ENCODE data around the gene ERICH6B. TPM values are rescaled to one million over a fixed set of nuclear protein-coding genes. Genes with fewer than 3 reads are reported as not detected.
"Not testable (repeated sequence)": the region's sequence is repeated elsewhere in the genome, so short reads cannot be mapped to it uniquely, and the experiment has no call there.

ERICH6B gene
- total RNA-seq: not detected
- not detected for polyA plus RNA-seq
- long read RNA-seq, donor 1: 0 reads
- long read RNA-seq, donor 2: 0 reads
- long read RNA-seq, donor 3: 0 reads
- long read RNA-seq, donor 4: 0 reads
- long read RNA-seq, donor 5: 0 reads
- long read RNA-seq, donor 6: 0 reads
- long read RNA-seq, donor 7: 0 reads
- long read RNA-seq, donor 8: 0 reads
- long read RNA-seq, donor 9: 0 reads
- long read RNA-seq, donor 10: 0 reads

DNA sequence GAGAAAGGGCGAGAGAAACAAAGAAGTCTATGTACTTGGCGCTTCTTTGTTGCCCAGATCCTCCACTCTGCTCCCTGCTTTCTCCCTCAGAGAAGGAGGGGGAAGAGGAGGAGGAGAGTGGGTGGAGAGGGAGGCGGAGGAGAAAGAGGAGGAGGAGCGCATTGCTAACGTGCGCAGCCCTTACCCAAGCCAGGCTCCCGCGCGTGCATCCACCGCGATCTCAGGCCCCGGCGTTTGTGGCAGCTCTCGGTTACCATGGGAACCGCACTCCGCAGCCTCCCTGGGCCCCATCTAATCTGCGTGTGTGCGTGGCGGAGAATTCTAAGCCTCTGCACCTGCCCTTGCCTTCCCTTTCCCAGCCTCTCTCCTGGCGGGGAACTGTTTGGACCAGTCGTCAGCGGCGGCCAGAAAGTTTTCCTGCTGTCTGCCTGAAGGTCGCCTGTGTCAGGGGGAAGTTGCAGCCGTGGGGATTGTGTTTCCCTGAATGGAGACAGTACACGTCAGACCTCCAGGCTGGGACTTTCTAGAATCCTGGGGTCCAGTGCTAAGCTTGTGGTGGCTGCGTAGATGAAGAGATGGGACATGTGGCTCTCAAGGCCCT lies at the start of gene ERICH6B:
TSS of gene ERICH6B (minus strand) at position 239 of the 601 bp plus-strand sequence. CDS start 18,734 bp downstream, outside the sequence.
- peak within 1 kb of the TSS; percentile 10 to 29 (median 20) for H3K4me3 ChIP-seq
- H3K27ac ChIP-seq: no peak within 1 kb of the TSS
- H3K36me3 ChIP-seq: no peaks in the 10 kb centered on the region
- H3K9me3 ChIP-seq: no peaks in the 10 kb centered on the region
- 3 to 6% (median 6%) methylated on average over 20 to 27 of the region's 27 CpGs for WGBS, 5 donors
- peaks cover 0 to 27% (median 8%) of the 10 kb centered on the region in 3 donors for H3K27me3 ChIP-seq
- H3K4me1 ChIP-seq: peaks cover 0 to 10% (median 6%) of the 10 kb centered on the region in 4 donors
- TF ChIP-seq POLR2A (IDR thresholded peaks at IDR 0.05) (no peak), POLR2AphosphoS5 (IDR thresholded peaks at IDR 0.05) (no peak), EP300 (IDR thresholded peaks at IDR 0.05) (no peak)
- TF ChIP-seq, protein P1, sequence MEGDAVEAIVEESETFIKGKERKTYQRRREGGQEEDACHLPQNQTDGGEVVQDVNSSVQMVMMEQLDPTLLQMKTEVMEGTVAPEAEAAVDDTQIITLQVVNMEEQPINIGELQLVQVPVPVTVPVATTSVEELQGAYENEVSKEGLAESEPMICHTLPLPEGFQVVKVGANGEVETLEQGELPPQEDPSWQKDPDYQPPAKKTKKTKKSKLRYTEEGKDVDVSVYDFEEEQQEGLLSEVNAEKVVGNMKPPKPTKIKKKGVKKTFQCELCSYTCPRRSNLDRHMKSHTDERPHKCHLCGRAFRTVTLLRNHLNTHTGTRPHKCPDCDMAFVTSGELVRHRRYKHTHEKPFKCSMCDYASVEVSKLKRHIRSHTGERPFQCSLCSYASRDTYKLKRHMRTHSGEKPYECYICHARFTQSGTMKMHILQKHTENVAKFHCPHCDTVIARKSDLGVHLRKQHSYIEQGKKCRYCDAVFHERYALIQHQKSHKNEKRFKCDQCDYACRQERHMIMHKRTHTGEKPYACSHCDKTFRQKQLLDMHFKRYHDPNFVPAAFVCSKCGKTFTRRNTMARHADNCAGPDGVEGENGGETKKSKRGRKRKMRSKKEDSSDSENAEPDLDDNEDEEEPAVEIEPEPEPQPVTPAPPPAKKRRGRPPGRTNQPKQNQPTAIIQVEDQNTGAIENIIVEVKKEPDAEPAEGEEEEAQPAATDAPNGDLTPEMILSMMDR (IDR thresholded peaks at IDR 0.05): no peak
- intact Hi-C loops (cut with DNase I; ENCODE audit: low total_unique reads): no loop called here
- peak in 1 of 2 donors; percentile 91 for DNase-seq

DNA sequence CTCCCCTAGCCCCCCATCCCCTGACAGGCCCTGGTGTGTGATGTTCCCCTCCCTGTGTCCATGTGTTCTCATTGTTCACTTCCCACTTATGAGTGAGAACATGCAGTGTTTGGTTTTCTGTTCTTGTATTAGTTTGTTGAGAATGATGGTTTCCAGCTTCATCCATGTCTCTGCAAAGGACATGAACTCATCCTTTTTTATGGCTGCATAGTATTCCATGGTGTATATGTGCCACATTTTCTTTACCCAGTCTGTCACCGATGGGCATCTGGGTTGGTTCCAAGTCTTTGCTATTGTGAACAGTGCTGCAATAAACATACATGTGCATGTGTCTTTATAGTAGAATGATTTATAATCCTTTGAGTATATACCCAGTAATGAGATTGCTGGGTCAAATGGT lies 47.4 kb upstream of the ERICH6B start:
- H3K4me1 ChIP-seq; DNase-seq; H3K36me3 ChIP-seq; H3K4me3 ChIP-seq; intact Hi-C loops (cut with DNase I; ENCODE audit: low total_unique reads); H3K27me3 ChIP-seq; H3K27ac ChIP-seq; H3K9me3 ChIP-seq: not testable (repeated sequence)
- 92 to 100% (median 94%) methylated on average over 1 of the region's 1 CpG for WGBS, 5 donors

DNA sequence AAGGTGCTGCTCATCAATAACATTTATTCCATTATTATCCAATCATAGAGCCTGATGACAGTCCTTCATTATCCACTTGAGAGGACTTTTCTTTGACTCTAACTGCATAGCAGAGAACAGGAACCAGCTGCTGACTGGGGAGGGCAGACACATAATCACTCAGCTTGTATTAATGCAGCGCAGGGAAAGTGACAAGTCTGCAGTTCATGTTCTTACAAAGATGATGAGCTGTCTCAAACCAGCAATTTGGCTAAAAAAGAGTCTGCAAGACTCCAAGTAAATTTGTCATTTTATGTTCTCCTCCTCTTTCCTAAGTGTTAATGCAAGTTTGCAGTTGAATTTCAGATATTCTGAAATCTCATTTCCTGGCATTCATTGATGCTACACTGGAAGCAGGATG lies 46.6 kb upstream of the ERICH6B start:
- intact Hi-C loops (cut with DNase I; ENCODE audit: low total_unique reads): no loop called here
- Histone ChIP-seq H3K27ac (no peak overlapping the region), H3K27me3 (no peaks in the 10 kb centered on the region), H3K4me1 (no peaks in the 10 kb centered on the region), H3K4me3 (no peak overlapping the region), H3K36me3 (no peaks in the 10 kb centered on the region), H3K9me3 (peaks cover 0 to 7% (median 0%) of the 10 kb centered on the region in 4 donors)
- 67 to 84% (median 80%) methylated on average over 1 of the region's 1 CpG for WGBS, 5 donors
- DNase-seq: no peak
- TF ChIP-seq POLR2A (IDR thresholded peaks at IDR 0.05) (no peak), EP300 (IDR thresholded peaks at IDR 0.05) (no peak), POLR2AphosphoS5 (IDR thresholded peaks at IDR 0.05) (no peak)
- TF ChIP-seq, protein P1 (IDR thresholded peaks at IDR 0.05): no peak

DNA sequence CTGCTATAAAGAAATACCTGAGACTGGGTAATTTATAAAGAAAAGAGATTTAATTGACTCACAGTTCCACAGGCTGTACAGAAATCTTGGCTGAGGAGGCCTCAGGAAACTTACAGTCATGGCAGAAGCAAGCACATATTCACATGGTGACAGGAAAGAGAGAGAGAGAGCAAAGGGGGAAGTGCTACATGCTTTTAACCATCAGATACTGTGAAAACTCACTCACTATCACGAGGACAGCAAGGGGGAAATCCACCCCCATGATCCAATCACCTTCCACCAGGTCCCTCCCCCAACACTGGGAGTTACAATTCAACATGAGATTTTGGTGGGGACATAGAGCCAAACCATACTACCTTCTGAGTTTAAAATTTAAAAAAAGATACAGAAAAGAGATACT lies 44.9 kb upstream of the ERICH6B start:
- DNase-seq; H3K27ac ChIP-seq; H3K27me3 ChIP-seq; H3K4me3 ChIP-seq; intact Hi-C loops (cut with DNase I; ENCODE audit: low total_unique reads); H3K36me3 ChIP-seq; H3K4me1 ChIP-seq; H3K9me3 ChIP-seq: not testable (repeated sequence)
- 13 to 34% (median 30%) methylated on average over 1 of the region's 1 CpG for WGBS, 5 donors

DNA sequence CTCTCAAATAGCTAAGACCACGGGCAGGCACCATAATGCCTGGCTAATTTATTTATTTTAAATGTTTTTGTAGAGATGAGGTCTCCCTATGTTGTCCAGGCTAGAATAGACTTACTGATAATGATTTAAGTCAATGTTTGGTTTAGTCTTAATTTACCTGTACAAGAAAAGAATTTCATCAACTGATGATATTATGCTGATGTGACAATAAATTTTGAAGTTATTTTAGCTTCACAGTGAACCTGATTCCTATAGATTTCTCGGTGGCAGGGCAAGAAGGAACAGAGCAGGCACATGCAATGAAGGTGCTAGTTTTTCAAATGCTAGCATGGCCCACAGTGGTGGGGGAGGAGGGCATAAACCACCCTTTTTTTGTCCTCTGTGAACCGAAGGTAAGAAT lies 44.0 kb upstream of the ERICH6B start:
- H3K4me3 ChIP-seq: no peak overlapping the region
- H3K4me1 ChIP-seq: no peaks in the 10 kb centered on the region
- 51 to 67% (median 57%) methylated on average over 3 of the region's 3 CpGs for WGBS, 5 donors
- H3K27ac ChIP-seq: no peak overlapping the region
- intact Hi-C loops (cut with DNase I; ENCODE audit: low total_unique reads): no loop called here
- no peaks in the 10 kb centered on the region for H3K36me3 ChIP-seq
- TF ChIP-seq, protein P1 (IDR thresholded peaks at IDR 0.05): no peak
- no peak for TF ChIP-seq POLR2A (IDR thresholded peaks at IDR 0.05)
- no peak for TF ChIP-seq EP300 (IDR thresholded peaks at IDR 0.05)
- no peak for TF ChIP-seq POLR2AphosphoS5 (IDR thresholded peaks at IDR 0.05)
- no peak for DNase-seq
- H3K9me3 ChIP-seq: peaks cover 0 to 7% (median 0%) of the 10 kb centered on the region in 4 donors
- H3K27me3 ChIP-seq: no peaks in the 10 kb centered on the region

Measured in stomach (tissue), 19 donors.